Fibroblast of the aortic adventitia (primary cell): ENCODE data around the gene TAAR9. TPM values are rescaled to one million over a fixed set of nuclear protein-coding genes. Genes with fewer than 3 reads are reported as not detected.

Source experiments
- DNase-seq: peaks from one replicate; pipeline ENCODE4 v3.0.0-alpha.2; 2010; ENCODE audit warnings: low read depth
- H3K4me3 ChIP-seq: 2 replicates; pipeline ENCODE4 v1.5.1; 2011; ENCODE audit warnings: low read depth, mild to moderate bottlenecking, control low read depth, low read length, moderate library complexity
- CTCF ChIP-seq: IDR thresholded peaks from 2 replicates; pipeline ENCODE4 v1.5.1; 2011; ENCODE audit warnings: mild to moderate bottlenecking, low read length, control low read depth, inconsistent platforms; ENCODE audit not compliant: insufficient read depth
- total RNA-seq: library from RNA; depleted of rRNA; stranded (reverse); fragments of >200 nt; gene quantifications from 2 replicates; pipeline ENCODE4 v1.2.3, GENCODE V29; 2012; ENCODE audit warnings: low replicate concordance

TAAR9 gene
- total RNA-seq, 1 donor, result 0.09 TPM

GRCh38 chr6:132494954-132495353 lies 43.1 kb upstream of the TAAR9 start:
- H3K4me3 ChIP-seq, result no peak overlapping the region
- no peak for TF ChIP-seq CTCF
- no peak for DNase-seq

- no peak overlapping the region for H3K4me3 ChIP-seq
- DNase-seq, result no peak
- no peak for TF ChIP-seq CTCF
Measured at GRCh38 chr6:132495604-132496079, 42.4 kb upstream of the TAAR9 start.

- TF ChIP-seq CTCF, result no peak
- H3K4me3 ChIP-seq, result no peak overlapping the region
Measured at GRCh38 chr6:132496519-132497180, 41.4 kb upstream of the TAAR9 start.

GRCh38 chr6:132498638-132499037 lies 39.4 kb upstream of the TAAR9 start:
- no peak for TF ChIP-seq CTCF
- H3K4me3 ChIP-seq, result no peak overlapping the region
- no peak for DNase-seq

More at GRCh38 chr6:132496519-132497180, 41.4 kb upstream of the TAAR9 start:
- no peak for DNase-seq

- no peak for DNase-seq
- no peak overlapping the region for H3K4me3 ChIP-seq
- TF ChIP-seq CTCF, result no peak
Measured at GRCh38 chr6:132499757-132500156, 38.3 kb upstream of the TAAR9 start.

- TF ChIP-seq CTCF, result no peak
- no peak for DNase-seq
- H3K4me3 ChIP-seq, result no peak overlapping the region
Measured at GRCh38 chr6:132504757-132505156, 33.3 kb upstream of the TAAR9 start.

- no peak for TF ChIP-seq CTCF
- H3K4me3 ChIP-seq, result no peak overlapping the region
- DNase-seq, result no peak
Measured at GRCh38 chr6:132505158-132505557, 32.9 kb upstream of the TAAR9 start.
